Amniotic epithelial cell (primary cell): ENCODE data around the gene IL16.
A peak's percentile ranks its signal among the peaks of the same experiment; 100 is the strongest.
"Not testable (repeated sequence)": the region's sequence is repeated elsewhere in the genome, so short reads cannot be mapped to it uniquely, and the experiment has no call there.

Experiments used
- DNase-seq: peaks from one replicate; pipeline ENCODE4 v3.0.0-alpha.2; 2010; ENCODE audit warnings: low read depth

The IL16 gene

DNA sequence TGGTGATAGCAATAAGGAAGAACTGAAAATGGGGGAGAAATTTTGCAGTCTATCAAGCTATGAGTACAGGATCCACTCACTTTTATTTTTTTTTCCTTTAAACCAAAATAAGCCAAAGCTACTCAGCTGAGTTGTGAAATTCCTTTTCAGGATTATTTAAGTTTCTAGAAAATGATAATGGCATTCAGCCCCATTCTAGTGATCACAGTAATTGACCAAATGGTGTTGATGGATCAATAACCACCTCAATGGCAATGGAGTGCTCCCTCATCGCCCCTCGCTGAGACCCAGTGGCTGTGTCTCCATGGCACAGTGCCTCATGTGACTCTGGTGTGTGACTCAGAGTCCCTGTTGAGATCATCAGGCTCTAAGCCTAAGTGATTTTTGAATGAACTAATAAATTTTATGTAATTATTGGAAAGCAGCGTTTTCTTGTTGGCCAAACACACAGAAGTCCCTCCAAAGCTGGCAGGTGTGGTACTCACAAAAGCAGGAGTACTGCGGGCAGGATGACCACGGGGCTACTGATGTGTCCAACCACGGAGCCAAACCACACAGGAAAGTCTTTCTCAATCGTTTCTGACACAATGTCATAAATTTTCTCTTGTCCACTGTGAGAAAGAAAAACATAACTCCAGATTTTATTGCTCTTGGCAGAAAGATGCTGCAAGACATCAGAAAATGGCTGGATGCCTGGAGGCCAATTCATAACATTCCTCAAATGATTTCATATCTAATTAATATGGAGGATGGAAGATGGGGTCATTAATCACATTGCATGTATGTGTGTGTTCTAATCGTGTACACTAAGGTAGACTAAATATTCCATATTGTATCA, 141.7 kb downstream of the IL16 start:
- peak; percentile 98 for DNase-seq

DNA sequence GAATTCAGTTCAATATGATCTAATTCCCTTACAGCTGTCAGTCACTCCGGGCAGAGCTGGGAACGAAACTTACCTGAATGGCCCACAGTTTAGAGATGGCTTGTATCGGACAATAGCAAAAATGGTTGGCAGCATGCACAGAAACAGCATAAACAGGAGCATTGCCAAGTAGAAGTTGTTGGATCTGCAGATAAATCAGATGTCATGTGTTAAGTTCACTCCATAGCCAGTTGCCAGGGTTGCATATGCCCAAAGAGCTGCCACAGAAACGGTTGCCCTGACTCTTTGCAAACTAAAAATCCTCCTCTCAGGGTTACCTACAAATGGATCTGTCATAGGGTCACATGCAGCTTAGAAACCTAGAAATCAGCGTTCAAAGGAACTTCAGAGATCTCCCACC, 142.6 kb downstream of the IL16 start:
- DNase-seq: no peak

DNA sequence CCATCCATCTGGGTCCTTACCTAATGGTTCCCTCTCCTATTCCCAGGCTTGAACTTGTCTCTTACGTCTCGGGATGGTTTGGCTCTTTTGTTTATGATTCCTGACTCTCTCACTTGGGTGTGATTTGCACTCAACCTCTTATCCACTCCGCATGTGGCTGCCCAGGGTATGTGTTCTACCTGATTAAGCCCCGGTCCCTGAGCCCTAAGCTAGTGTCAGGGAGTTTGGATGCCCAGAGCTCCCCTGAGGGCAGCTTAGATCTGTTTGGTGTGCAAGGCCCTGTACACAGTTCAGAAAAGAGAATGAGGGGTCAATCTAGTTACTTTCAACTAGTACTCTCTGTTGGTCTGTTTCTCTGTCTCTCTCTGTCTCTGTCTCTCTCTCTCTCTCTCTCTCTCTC, 143.2 kb downstream of the IL16 start:
- no peak for DNase-seq

DNA sequence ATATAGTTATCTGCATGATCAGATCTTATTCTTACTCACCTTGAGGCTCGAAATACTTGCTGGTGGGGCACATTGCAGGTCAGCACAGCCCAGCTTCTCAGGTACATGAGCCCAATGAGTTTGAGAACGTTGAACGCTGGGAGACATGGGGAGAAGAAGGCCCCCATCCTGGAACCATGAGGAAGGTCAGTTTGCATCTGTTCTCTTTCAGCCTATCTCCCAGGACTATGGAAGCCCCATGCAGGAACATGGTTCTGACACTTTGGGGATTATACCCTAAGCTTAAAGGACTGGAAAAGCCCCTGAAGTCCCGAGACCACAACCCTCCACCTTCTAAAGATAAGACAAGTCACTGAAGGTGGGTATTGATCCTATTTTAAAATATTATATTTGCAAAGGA, 144.7 kb downstream of the IL16 start:
- no peak for DNase-seq

DNA sequence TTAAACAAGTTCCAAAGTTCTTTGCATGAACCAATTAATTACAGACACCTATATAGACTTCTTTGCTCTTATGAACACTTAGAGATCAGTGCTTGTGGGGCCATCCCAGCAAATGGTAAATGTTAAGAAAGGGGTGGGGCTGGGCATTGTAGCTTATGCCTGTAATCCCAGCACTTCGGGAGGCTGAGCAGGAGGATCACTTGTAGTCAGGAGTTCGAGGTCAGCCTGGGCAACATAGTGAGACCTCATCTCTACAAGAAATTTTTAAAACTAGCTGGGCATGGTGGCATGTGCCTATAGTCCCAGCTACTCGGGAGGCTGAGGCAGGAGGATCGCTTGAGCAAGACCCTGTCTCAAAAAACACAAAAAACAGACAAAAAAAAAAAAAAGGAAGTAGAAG, 146.7 kb downstream of the IL16 start:
- DNase-seq: no peak

DNA sequence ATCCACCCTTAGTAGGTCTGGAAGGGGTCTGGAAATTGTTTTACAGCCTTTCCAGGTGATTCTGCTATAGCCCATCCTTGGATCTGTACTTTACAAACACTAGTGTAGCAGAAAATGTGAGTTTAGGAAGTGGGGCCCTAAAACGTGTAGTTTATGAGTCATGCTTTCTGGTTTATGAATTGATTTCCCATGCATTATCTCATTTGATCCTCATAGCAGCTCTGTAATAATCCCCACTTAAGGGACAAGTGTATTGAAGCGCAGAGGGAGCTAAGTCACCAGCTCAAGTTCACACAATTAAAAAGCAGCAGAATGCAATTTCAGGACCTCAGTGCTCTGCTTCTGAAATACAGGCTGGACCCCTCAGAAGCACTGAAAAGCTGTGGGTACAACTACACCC, 149.9 kb downstream of the IL16 start:
- no peak for DNase-seq

DNA sequence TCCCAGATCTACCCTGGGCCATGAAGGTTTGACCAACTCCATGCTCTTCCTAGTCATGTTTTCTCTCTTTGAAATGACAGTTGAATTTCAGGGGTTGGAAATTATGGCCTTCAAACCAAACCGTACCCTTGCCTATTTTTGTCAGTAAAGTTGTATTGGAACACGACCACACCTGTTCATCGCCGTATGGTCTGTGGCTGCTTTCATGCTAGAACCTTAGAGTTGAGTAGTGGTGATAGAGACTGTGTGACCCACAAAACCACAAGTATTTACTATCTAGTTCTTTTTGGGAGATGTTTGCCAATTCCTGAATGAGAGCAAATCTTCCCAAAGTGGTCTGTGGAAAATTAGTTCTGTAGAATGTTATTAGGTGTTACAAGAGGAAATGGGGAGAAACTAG, 151.2 kb downstream of the IL16 start:
- no peak for DNase-seq

DNA sequence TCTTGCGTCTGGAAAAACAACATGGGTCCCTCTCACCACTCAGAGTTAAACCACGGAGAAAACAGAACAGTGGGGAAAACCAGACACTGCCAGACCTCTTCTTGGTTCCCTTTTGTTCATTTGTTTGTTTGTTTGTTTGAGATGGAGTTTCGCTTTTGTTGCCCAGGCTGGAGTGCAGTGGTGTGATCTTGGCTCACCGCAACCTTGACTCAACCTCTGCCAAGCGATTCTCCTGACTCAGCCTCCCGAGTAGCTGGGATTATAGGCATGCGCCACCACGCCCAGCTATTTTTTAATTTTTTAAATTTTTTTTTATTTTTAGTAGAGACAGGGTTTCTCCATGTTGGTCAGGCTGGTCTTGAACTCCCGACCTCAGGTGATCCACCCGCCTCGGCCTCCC, 152.0 kb downstream of the IL16 start:
- DNase-seq: not testable (repeated sequence)

DNA sequence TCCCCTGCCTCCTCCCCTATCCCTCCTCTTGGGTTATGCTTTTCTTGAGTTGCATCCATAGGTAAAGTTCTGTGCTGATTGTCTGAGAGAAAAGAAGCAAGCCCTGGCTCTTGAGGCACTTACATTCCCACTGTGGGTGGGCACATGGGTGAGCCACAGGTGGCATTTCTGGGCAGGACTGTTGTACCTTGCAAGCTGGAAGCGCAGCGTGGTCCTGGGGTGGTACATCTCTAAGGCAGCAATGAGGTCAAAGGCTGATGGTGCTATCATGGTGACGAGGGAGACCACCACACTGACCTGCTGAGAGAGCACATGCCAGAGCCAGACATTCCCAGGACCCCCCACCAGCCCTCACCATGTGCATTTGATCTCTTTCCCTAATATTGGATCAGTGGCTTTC, 152.6 kb downstream of the IL16 start:
- DNase-seq: no peak

DNA sequence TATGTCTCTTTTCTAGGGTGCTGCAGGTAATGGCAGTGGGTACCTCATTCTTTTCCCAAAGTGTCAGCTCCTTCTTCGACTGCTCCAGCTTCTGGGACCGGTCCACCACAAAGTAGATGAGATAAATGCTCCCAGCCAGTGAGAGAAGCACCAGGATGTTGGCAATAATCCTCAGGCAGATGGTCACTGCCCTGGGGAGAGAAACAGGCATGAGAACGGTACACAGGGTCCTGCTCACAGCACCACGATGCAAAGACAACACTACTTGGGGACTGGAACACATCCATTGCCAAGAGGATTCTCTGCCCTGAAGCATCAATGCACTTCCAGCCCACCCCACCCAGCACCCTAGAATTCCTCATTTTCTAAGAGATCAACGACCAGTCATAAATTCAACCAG, 155.0 kb downstream of the IL16 start:
- DNase-seq: no peak

DNA sequence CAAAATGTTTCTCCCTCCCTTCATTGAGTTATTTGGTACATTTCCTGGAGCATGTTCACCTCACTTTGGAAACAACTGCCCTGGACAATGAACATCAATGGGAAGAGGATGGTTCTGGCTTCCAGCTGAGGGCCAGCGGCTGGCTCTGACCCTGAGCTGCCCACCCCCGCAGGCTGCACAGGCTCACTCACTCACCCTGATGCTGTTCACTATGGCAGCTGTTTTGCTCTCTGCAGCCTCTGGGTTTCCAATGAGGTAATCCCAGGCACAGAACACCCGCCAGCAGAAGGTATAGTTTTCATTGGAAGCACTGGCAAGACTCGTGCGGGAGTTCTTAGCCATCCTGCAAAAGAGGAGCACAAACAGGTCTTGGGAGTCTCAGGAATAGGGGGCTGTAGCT, 159.6 kb downstream of the IL16 start:
- no peak for DNase-seq

DNA sequence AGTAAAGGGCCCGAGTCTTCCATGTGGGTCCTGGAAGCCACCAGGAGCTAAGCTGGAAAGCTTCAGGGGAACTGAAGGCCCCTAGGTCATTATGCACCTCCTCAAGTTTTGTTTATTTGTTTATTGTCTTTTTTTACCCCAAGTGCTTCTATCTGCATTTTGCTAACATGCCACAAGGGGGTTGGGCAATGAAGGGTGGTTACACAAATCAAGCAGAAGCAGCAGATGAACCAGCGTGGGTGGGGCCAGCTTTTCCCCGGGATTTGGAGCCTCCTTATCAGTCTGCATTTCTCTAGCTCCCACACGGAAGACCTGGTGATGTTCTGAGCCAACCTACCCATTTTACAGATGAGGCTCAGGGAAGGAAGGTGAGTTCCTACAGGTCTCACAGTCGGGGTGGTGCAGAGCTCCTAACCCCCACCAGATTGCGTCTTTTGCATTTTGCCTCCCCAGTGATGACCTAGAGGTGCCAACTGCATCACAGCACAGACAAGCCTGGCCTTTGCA, 160.6 kb downstream of the IL16 start:
- peak; percentile 16 for DNase-seq

DNA sequence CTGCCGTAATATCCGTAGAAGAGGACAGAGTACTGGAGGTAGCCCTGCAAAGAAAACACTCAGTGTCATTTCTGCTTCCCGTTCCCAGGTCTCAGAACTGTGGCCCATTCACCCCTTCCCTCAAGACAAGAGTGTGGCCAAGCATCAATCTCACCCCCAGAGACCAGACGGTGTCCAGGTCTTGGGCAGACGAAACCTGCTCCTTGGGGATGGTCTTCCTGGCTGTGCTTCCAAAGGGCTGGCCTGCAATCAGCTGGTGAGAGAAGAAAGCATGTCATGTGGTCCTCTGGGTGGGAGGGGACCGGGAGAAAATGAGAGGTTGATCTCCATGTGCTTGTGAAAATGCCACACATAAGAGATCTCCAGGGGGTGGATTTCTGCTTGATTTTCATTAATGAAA, 161.6 kb downstream of the IL16 start:
- no peak for DNase-seq

DNA sequence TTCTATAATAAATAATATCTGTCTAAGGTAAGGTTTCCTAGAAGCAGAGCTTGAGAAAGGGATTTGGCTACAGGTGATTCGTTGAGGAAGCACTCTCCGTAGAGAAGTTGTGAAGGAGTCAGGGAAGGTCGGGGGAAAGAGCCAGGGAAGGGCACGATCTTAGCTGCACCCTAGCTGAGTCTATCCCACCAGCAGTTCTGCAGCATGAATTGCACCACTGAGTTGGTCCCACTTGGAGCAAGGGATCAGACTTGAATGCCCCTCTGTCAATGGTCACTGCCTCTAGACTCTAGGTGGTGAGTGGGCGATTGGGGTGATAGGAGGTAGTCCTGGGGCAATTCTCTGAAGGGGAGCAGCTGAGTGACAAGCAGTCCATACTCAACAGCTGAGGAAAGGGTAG, 163.8 kb downstream of the IL16 start:
- no peak for DNase-seq

DNA sequence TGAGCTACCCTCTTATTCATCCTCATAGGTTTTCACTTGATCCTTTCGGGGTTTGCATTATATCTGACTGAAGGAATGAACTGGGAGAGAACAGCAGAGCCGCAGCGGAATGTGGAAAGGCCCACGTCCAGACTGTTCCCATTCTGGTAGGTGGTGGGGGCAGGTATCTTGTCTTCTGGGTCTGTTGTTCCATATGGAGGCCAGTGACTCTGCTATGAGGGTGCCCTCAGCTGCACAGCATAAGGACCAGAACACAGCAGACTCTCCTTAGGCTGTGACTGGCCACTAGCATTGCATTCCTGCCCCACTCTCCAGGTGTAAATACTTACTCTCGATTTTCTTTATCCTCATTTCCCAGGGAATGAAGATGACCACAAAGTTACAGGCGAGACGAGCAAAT, 165.2 kb downstream of the IL16 start:
- DNase-seq: no peak

DNA sequence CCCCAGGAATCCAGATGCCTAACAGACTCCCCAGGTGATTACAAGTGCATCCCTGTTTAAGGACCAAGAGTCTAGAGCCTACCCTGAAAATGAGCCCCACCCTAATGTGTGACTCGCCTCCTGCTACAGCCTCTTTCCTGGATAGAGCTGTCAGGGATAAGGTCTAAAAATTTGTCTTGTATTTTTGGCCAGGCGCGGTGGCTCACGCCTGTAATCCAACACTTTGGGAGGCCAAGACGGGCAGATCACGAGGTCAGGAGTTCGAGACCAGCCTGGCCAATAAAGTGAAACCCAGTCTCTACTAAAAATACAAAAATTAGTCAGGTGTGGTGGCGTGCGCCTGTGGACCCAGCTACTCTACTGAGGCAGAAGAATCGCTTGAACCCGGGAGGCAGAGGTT, 166.1 kb downstream of the IL16 start:
- no peak for DNase-seq

DNA sequence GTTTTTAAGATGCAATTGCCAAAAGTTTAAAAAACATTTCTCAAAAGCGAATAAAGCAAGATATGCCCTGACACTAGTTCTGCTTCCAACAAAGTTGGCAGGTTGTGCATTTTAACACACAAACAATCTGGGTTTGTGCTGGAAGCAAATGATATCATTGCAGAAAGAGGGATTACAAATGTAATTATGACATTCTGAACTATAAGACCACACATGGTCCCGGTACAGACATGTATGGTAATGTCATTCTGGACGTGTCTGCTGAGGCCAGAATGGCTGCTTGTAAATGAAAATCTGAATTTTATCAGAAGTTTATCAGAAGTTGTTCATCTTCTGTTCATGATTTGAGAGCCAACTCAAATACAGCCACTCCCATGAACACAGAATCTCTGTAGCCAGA, 166.6 kb downstream of the IL16 start:
- no peak for DNase-seq
